NCI-H1417 (cell line): ENCODE data around the gene SUZ12.
A peak's percentile ranks its signal among the peaks of the same experiment; 100 is the strongest.
"Not testable (repeated sequence)": the region's sequence is repeated elsewhere in the genome, so short reads cannot be mapped to it uniquely, and the experiment has no call there.

Experiments used
- DNase-seq, 3 experiments: peaks; one replicate each; lab custom pipeline; 2025; lab: John Stamatoyannopoulos, UW

The SUZ12 gene

DNA sequence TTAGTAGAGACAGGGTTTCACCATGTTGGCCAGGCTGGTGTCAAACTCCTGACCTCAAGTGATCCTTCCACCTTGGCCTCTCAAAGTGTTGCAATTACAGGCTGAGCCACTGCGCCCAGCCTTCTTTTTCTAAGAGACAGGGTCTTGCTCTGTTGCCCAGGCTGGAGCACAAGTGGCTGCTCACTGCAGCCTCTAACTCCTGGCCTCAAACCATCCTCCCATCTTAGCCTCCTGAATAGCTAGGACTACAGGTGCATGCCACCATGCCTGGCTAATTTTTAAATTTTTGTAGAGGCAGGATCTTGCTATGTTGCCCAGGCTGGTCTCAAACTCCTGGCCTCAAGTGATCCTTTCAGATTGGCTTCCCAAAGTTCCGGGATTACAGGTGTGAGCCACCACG is 15.1 kb downstream of the SUZ12 start:
- not testable (repeated sequence) for DNase-seq

DNA sequence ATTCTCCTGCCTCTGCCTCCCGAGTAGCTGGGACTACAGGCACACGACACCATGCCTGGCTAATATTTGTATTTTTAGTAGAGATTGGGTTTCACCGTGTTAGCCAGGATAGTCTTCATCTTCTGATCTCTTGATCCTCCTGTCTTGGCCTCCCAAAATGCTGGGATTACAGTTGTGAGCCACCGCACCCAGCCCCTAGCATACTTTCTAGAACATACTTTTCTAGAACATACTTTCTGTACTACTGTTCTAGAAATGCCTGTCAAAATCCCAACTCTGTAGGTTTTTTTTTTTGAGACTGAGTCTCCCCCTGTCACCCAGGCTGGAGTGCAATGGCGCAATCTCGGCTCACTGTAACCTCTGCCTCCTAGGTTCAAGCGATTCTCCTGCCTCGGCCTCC is 27.3 kb downstream of the SUZ12 start:
- not testable (repeated sequence) for DNase-seq

DNA sequence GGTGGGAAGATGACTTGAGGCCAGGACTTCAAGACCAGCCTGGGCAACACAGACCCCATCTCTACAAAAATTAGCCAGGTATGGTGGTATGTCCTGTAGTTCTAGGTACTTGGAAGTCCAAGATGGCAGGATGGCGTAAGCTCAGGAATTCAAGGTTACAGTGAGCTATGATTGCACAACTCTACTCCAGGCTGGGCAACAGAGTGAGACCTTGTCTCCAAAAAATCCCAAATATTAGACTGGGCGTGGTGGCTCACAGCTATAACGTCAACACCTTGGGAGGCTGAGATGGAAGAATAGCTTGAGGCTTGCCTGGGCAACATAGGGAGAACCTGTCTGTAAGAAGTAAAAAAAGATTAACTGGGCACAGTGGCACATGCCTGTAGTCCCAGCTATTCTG is 30.8 kb downstream of the SUZ12 start:
- DNase-seq = no peak

DNA sequence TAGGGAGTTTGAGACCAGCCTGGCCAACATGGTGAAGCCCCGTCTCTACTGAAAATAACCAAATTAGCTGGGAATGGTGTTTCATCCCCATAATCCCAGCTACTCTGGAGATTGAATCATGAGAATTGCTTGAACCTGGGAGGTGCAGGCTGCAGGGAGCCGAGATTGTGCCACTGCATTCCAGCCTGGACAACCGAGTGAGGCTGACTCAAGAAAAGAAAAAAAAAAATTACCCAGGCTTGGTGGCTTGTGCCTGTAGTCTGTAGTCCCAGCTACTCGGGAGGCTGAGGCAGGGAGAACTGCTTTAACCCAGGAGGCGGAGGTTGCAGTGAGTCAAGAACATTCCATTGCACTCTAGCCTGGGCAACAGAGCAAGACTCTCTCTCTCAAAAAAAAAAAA is 33.6 kb downstream of the SUZ12 start:
- not testable (repeated sequence) for DNase-seq

DNA sequence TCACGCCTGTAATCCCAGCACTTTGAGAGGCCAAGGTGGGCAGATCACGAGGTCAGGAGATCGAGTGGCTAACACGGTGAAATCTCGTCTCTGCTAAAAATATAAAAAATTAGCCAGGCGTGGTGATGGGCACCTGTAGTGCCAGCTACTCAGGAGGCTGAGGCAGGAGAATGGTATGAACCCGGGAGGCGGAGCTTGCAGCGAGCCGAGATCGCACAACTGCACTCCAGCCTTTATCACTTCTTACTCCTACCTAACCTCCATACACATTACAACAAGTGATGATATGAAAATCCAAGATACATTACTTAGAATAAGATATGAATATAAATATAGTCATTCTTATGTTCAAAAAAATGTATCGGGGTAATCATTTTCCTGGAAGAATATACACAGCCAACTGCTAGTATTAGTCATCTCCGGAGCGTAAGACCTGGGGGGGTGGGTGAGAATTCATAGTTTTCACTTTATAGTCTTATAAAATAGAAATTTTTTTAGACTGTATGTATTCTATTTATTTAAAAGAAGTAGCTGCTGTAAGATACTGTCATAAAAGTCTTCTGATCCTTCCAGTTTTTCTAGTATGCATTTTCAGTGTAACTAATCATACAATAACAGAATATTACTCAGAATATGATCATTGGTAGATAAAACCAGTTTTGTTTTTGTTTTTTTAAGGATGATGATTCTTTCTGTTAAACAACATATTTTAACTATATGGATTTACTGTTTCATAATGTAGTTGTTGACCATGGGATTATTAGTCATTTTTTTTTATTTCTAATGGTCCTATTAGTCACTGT is 37.7 kb downstream of the SUZ12 start:
- not testable (repeated sequence) for DNase-seq

DNA sequence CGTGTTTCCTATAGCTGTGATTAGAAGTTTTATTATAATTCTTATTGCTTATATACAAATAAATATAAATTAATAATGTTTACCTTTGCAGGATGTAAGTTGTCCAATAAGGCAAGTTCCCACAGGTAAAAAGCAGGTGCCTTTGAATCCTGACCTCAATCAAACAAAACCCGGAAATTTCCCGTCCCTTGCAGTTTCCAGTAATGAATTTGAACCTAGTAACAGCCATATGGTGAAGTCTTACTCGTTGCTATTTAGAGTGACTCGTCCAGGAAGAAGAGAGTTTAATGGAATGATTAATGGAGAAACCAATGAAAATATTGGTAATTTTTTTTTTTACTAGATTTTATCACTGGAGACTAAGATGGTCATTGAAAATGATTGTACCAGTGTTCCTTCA is 38.6 kb downstream of the SUZ12 start:
- DNase-seq = not testable (repeated sequence)

DNA sequence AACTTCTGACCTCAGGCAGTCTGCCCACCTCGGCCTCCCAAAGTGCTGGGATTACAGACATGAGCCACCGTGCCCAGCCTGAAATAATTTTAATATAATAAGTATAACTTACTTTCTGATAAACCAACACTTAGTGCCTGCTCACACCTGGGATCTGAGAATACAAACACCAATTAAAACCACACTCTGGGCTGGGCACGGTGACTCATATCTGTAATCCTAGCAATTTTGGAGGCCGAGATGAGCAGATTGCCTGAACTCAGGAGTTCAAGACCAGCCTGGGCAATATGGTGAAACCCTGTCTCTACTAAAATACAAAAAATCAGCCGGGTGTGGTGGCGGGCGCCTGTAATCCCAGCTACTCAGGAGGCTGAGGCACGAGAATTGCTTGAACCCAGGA is 55.0 kb downstream of the SUZ12 start:
- not testable (repeated sequence) for DNase-seq

DNA sequence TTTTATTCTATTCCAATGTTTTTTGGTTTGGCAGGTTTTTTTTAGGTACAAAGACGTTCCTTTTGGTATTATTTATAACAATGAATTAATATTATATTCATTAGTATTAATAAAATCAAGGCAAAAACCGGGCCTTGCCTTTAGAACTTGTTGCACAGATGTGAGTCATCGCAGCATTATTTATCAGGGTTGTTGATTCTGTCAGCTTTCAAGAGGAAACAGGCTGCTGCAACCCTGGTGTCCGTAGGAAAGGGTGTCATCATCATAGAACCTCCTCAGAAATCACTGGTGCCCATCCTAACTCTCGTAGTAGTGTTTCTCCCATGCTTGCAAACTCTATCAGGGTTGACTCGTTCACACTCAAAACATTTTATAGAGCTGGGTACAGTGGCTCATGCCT is 60.2 kb downstream of the SUZ12 start:
- no peak for DNase-seq

DNA sequence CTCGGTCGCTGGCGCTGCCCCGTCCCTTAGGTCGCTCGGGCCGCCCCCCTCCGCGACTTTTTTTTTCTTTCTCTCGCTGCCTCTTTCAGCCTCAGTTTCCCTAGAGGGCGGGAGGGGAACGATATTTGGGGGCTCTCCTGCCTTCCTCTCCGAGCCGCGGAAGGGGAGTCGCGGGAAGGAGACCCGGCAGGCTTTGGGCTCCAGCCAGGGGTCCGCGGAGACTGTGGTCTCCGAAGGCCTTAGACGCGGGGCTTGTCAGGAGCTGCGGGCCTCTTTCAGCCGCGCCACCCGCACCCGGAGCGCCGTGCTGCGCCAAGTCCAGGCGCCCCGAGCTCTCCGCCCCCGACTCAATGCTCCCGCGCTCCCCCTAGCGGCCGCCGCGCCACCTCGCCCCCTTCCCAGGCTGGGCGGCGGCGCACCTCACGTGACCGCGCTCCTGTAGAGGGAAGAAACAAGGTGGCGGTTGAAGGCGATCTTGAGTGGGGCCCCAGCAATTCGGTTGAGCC is 70.2 kb downstream of the SUZ12 start, which contains the start of gene LRRC37B:
LRRC37B (plus strand) TSS at position 427 of the 506 bp plus-strand sequence. CDS start 14,010 bp downstream, outside the sequence.
- DNase-seq = peak; percentile 80 to 89 (median 88)

DNA sequence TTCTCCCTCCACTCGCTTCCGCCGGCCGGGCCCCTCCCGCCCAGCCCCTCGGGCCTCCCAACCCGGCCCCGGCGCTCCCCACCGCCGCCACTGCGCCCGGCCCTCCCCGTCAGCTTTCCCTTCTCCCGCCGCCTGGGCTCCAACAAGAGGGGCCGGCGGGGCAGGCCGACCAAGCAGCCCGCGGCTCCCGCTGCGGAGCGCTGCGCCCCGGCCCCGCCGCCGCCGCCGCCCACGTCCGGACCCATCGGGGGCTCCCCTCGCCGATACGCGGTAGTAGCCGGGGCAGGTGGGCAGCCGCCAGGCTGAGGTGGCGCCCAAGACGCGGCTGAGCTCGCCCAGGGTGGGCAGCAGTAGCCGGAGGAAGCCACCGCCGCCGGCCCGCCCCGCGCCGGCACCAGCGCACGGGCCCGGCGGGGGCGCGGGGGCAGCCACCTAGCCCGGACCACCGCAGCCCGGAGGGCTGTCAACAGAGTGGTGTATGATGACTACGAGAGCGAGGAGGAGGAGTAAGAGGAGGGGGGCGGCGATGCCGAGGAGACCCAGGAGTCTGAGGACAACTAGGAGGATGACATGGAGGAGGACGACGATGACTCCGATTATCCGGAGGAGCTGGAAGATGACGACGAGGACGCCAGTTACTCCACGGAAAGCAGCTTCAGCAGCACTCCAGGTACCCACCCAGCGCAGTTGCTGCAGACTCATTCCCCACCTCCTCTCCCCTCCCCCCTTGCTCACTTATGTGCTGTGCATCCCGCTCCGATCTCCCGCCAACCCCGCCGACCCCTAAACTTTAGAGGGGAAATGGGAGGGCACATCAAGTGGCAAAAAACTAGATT is 70.9 kb downstream of the SUZ12 start:
- peak; percentile 49 to 88 (median 71) for DNase-seq

DNA sequence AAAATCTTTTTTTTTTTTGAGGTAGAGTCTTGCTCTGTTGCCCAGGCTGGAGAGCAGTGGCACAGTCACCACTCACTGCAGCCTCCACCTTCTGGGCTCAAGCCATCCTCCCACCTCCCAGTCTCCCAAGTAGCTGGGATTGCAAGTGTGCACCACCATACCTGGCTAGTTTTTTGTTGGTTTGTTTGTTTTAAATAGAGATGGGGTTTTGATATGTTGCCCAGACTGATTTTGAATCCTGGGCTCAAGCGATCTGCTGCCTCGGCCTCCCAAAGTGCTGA is 72.4 kb downstream of the SUZ12 start:
- DNase-seq = no peak

DNA sequence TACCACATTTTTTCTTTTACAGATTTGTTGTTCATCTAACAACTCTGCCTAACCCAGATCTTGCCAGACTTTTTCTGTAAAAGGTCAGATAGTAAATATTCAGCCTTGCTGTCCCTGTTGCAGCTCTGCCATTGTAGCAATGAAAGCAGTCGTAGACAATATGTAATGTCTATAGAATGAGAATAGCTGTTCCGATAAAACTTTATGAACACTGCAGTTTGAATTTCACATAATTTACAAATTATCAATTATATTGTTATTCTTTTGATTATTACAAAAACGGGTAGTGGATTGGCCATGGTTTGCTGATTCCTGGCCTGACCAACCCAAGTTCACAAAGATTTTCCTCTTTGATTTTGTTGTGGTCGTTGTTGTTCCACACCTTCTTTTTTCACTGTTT is 73.3 kb downstream of the SUZ12 start:
- DNase-seq = no peak

DNA sequence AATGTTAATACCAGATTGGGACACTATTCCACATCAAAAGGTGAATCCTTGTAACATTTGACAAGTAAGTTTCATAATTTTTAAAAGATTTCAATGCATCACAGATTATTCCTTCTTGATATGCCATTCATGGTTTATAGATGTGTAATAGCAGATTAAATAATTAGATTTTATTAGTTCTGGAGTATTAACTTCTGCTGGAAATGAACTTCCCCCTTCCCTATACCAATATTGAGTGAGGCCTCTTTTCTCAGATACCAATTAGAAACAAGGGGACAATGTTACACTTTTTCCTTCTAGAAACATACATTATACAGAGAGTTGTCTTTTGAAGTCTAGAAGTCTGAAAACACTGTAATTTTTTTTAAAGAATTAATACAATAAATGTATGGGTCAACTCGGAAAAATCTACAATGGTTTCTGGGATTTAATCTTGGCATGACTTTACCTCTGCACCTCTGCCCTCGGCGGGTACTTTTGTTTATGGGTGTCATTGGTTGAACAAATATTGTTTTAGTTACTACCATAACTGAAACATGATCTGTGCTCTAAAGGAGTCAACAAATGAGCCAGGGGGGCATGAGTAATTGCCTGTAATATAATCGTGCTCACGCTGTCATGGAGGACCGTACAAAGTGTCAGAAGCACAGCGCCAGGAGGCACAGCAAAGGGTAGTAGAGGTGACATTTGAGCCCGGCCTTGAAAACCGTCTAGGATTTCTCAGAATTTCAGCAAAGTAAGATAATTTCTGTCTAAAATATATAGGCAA is 78.6 kb downstream of the SUZ12 start:
- peak; percentile 53 to 95 (median 79) for DNase-seq

DNA sequence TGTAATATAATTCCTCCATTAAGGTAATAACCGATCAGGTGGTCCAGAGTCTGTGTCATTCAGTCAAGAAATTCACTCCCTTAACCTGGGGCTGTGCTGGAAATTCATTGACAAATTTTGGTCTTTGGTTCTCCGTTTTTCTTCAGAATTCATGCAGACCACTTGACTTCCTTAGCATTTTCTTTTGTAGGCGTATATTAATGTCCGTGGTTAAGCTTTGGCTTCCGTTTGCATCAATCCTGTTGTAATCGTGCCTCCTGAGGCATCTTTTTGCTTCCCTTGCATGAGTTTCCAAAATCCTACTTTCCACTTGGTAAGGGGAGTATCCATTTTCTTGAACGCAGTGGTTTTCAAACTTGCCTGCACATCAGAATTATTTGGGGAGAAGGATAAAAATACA is 79.4 kb downstream of the SUZ12 start:
- no peak for DNase-seq

DNA sequence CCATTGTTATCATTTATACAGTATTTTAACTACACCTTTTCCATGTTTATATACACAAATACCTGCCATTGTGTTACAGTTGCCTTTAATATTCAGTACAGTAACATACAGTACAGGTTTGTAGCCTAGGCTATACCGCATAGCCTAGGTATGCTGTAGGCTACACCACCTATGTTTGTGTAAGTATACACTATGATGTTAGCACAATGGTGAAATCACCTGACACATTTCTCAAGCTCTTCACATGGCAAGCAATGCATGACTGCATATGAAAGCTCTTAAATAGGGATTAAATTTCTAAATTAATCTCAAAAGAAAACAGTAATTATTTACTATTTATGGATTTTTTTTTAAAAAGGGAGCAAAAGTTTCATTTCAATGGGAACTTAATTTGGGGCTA is 82.4 kb downstream of the SUZ12 start:
- DNase-seq = no peak

DNA sequence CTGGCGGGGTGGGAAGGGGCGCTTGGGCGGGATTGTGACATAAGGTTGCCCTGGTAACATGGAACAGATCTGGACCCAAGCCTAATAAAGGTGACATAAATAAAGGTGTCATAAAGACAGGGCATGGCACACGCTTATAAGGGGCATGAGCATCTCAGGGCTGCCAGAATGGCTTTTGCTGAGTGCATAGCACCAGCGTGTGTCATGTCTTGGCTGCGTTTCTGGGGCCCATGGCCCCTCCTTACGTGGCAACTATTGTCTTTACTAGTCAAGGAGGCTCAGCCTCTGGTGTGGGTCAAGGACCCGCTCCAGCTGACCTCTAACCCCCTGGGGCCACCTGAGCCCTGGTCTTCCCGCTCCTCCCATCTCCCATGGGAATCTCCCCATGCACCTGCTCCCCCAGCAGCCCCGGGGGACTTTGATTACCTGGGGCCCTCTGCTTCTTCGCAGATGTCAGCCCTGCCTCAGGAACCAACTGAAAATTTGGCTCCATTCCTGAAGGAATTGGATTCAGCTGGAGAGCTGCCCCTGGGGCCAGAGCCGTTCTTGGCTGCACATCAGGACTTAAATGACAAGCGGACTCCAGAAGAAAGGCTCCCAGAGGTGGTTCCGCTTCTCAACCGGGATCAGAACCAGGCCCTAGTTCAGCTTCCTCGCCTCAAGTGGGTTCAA is 84.3 kb downstream of the SUZ12 start:
- DNase-seq = no peak

DNA sequence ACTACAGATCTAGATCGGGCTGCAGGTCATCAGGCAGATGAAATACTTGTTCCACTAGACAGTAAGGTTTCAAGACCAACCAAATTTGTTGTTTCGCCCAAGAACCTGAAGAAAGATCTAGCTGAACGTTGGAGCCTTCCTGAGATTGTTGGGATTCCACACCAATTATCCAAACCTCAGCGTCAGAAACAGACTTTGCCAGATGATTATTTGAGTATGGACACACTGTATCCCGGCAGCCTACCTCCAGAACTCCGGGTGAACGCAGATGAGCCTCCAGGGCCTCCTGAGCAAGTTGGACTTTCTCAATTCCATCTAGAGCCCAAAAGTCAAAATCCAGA is 84.8 kb downstream of the SUZ12 start:
- DNase-seq = no peak

DNA sequence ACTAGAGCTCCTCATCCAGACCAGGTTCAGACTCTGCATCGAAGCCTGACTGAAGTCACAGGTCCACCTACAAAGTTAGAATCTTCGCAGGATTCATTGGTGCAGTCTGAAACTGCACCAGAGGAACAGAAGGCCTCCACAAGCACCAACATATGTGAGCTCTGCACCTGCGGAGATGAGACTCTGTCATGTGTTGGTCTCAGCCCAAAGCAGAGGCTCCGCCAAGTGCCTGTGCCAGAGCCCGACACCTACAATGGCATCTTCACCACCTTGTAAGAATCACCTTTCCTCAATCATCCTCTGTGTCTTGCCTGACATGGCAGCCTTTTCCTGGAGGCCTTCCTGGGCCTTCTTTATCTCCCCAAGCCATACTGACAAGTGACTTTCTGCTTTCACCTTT is 85.7 kb downstream of the SUZ12 start:
- not testable (repeated sequence) for DNase-seq

DNA sequence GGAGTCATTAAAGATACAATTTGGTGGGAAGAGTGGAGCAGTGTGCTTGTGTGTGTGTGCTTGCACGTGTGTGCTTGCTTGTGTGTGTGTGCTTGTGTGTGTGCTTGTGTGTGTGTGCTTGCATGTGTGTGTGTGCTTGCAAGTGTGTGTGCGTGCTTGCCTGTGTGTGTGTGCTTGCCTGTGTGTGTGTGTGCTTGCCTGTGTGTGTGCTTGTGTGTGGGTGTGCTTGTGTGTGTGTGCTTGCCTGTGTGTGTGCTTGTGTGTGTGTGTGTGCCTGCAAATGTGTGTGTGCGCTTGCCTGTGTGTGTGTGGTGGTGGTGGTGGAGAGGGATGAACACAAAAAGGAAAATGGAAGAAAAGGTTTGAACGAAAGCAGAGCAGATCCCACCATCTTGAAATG is 90.5 kb downstream of the SUZ12 start:
- DNase-seq = not testable (repeated sequence)

DNA sequence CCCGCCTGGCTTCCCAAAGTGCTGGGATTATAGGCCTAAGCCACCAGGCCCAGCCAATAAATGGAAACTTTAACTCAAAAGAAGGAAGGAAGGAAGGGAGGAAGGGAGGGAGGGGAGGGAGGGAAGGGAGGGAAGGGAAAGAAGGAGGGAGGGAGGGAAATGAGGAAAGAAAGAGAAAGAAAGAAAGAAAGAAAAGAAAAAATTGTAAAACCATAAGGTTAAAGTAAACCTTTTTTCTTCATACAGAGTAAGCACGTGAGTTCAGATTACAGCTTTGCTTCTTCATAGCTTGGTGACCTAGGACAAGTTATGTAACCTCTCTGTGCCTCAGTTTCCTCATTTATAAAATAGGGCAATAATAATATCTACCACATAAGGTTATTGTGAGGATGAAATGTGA is 96.4 kb downstream of the SUZ12 start:
- DNase-seq = no peak

DNA sequence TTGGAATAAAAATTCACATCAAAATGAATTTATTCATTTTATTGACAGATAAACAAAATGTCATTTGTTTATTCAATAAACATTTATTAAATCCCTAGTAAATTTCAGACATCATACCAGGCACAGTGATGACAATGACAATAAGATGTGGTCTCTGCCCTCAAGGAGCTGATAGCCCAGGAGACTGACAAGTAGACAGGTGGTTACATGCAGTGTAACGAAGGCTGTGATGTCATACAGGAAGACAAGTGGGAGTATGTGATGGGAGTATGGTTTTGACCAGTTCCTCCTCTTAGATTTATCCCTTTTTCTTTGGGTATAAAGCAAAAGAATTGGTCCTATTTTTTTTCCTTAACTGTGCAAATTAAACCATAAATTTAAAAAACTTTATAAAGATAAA is 97.0 kb downstream of the SUZ12 start:
- DNase-seq = not testable (repeated sequence)

DNA sequence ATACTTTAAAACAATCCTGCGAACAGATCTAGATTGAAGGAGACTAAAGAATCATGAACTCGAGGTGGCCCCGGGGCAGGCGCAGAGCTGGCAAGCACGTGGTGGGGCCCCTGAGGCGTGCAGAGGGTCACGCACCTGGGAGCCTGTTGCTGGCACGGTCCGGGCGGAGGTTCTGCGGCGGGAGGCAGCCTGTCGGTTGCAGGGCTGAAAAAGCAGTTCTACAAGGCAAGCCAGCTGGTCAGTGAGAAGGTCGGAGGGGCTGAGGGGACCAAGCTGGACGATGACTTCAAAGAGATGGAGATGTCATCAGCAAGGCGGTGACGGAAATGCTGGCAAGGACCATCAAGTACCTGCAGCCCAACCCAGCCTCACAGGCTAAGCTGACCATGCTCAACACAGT is 103.4 kb downstream of the SUZ12 start:
- not testable (repeated sequence) for DNase-seq
